Measurements from ENCODE around the gene NBPF4.

NBPF4 gene

GRCh38 chr1:108193333-108193732 is 50.5 kb downstream of the NBPF4 start:
- Histone ChIP-seq H3K9me3 (ENCODE audit: control insufficient read depth in 2 of 2, low read length in 2 of 2) (no peaks in the 10 kb centered on the region), H3K9ac (ENCODE audit: low read depth in 1 of 2, low read length in 2 of 2) (no peak overlapping the region), H3K4me1 (ENCODE audit: control insufficient read depth in 2 of 2, insufficient read depth in 2 of 2, low read length in 2 of 2) (no peaks in the 10 kb centered on the region), H3K4me3 (ENCODE audit: low read length in 2 of 2) (no peak overlapping the region), H3K27me3 (ENCODE audit: control insufficient read depth in 2 of 2, insufficient read depth in 2 of 2, low read length in 2 of 2) (no peaks in the 10 kb centered on the region), H3K36me3 (ENCODE audit: control insufficient read depth in 2 of 2, insufficient read depth in 2 of 2, low read length in 2 of 2) (peaks cover 28 to 35% of the 10 kb centered on the region in 2 donors), H3K27ac (ENCODE audit: low read depth in 2 of 2, low read length in 2 of 2) (no peak overlapping the region)

GRCh38 chr1:108192581-108192980 is 51.3 kb downstream of the NBPF4 start:
- H3K4me3 ChIP-seq (ENCODE audit: low read length in 2 of 2): no peak overlapping the region
- no peaks in the 10 kb centered on the region for H3K9me3 ChIP-seq (ENCODE audit: control insufficient read depth in 2 of 2, low read length in 2 of 2)
- no peaks in the 10 kb centered on the region for H3K27me3 ChIP-seq (ENCODE audit: control insufficient read depth in 2 of 2, insufficient read depth in 2 of 2, low read length in 2 of 2)
- peaks cover 28 to 33% of the 10 kb centered on the region in 2 donors for H3K36me3 ChIP-seq (ENCODE audit: control insufficient read depth in 2 of 2, insufficient read depth in 2 of 2, low read length in 2 of 2)
- no peak overlapping the region for H3K9ac ChIP-seq (ENCODE audit: low read depth in 1 of 2, low read length in 2 of 2)
- H3K27ac ChIP-seq (ENCODE audit: low read depth in 2 of 2, low read length in 2 of 2): no peak overlapping the region
- no peaks in the 10 kb centered on the region for H3K4me1 ChIP-seq (ENCODE audit: control insufficient read depth in 2 of 2, insufficient read depth in 2 of 2, low read length in 2 of 2)

- Histone ChIP-seq H3K9ac (ENCODE audit: low read depth in 1 of 2, low read length in 2 of 2) (no peak overlapping the region), H3K27me3 (ENCODE audit: control insufficient read depth in 2 of 2, insufficient read depth in 2 of 2, low read length in 2 of 2) (no peaks in the 10 kb centered on the region), H3K4me1 (ENCODE audit: control insufficient read depth in 2 of 2, insufficient read depth in 2 of 2, low read length in 2 of 2) (no peaks in the 10 kb centered on the region), H3K9me3 (ENCODE audit: control insufficient read depth in 2 of 2, low read length in 2 of 2) (no peaks in the 10 kb centered on the region), H3K27ac (ENCODE audit: low read depth in 2 of 2, low read length in 2 of 2) (no peak overlapping the region), H3K36me3 (ENCODE audit: control insufficient read depth in 2 of 2, insufficient read depth in 2 of 2, low read length in 2 of 2) (peaks cover 25 to 28% of the 10 kb centered on the region in 2 donors), H3K4me3 (ENCODE audit: low read length in 2 of 2) (no peak overlapping the region)
Measured at GRCh38 chr1:108190686-108191416, 53.0 kb downstream of the NBPF4 start.

GRCh38 chr1:108190001-108190634 is 53.8 kb downstream of the NBPF4 start:
- Histone ChIP-seq H3K27me3 (ENCODE audit: control insufficient read depth in 2 of 2, insufficient read depth in 2 of 2, low read length in 2 of 2) (no peaks in the 10 kb centered on the region), H3K36me3 (ENCODE audit: control insufficient read depth in 2 of 2, insufficient read depth in 2 of 2, low read length in 2 of 2) (peaks cover 23 to 26% of the 10 kb centered on the region in 2 donors), H3K9me3 (ENCODE audit: control insufficient read depth in 2 of 2, low read length in 2 of 2) (no peaks in the 10 kb centered on the region), H3K4me1 (ENCODE audit: control insufficient read depth in 2 of 2, insufficient read depth in 2 of 2, low read length in 2 of 2) (no peaks in the 10 kb centered on the region), H3K4me3 (ENCODE audit: low read length in 2 of 2) (no peak overlapping the region), H3K27ac (ENCODE audit: low read depth in 2 of 2, low read length in 2 of 2) (no peak overlapping the region), H3K9ac (ENCODE audit: low read depth in 1 of 2, low read length in 2 of 2) (no peak overlapping the region)

- Histone ChIP-seq H3K27ac (ENCODE audit: low read depth in 2 of 2, low read length in 2 of 2) (no peak overlapping the region), H3K9ac (ENCODE audit: low read depth in 1 of 2, low read length in 2 of 2) (no peak overlapping the region), H3K4me3 (ENCODE audit: low read length in 2 of 2) (no peak overlapping the region), H3K27me3 (ENCODE audit: control insufficient read depth in 2 of 2, insufficient read depth in 2 of 2, low read length in 2 of 2) (no peaks in the 10 kb centered on the region), H3K4me1 (ENCODE audit: control insufficient read depth in 2 of 2, insufficient read depth in 2 of 2, low read length in 2 of 2) (no peaks in the 10 kb centered on the region), H3K9me3 (ENCODE audit: control insufficient read depth in 2 of 2, low read length in 2 of 2) (no peaks in the 10 kb centered on the region), H3K36me3 (ENCODE audit: control insufficient read depth in 2 of 2, insufficient read depth in 2 of 2, low read length in 2 of 2) (peaks cover 24 to 29% of the 10 kb centered on the region in 2 donors)
Measured at GRCh38 chr1:108188801-108189200, 55.1 kb downstream of the NBPF4 start.

GRCh38 chr1:108182959-108183700 is 60.7 kb downstream of the NBPF4 start:
- H3K4me3 ChIP-seq (ENCODE audit: low read length in 2 of 2): no peak overlapping the region
- H3K9me3 ChIP-seq (ENCODE audit: control insufficient read depth in 2 of 2, low read length in 2 of 2): peaks cover 0 to 2% of the 10 kb centered on the region in 2 donors
- no peak overlapping the region for H3K27ac ChIP-seq (ENCODE audit: low read depth in 2 of 2, low read length in 2 of 2)
- no peaks in the 10 kb centered on the region for H3K27me3 ChIP-seq (ENCODE audit: control insufficient read depth in 2 of 2, insufficient read depth in 2 of 2, low read length in 2 of 2)
- peaks cover 0 to 6% of the 10 kb centered on the region in 2 donors for H3K4me1 ChIP-seq (ENCODE audit: control insufficient read depth in 2 of 2, insufficient read depth in 2 of 2, low read length in 2 of 2)
- peaks cover 18 to 27% of the 10 kb centered on the region in 2 donors for H3K36me3 ChIP-seq (ENCODE audit: control insufficient read depth in 2 of 2, insufficient read depth in 2 of 2, low read length in 2 of 2)
- no peak overlapping the region for H3K9ac ChIP-seq (ENCODE audit: low read depth in 1 of 2, low read length in 2 of 2)

GRCh38 chr1:108179018-108179417 is 64.9 kb downstream of the NBPF4 start:
- Histone ChIP-seq H3K27ac (ENCODE audit: low read depth in 2 of 2, low read length in 2 of 2) (no peak overlapping the region), H3K9ac (ENCODE audit: low read depth in 1 of 2, low read length in 2 of 2) (no peak overlapping the region), H3K27me3 (ENCODE audit: control insufficient read depth in 2 of 2, insufficient read depth in 2 of 2, low read length in 2 of 2) (no peaks in the 10 kb centered on the region), H3K4me1 (ENCODE audit: control insufficient read depth in 2 of 2, insufficient read depth in 2 of 2, low read length in 2 of 2) (peaks cover 0 to 6% of the 10 kb centered on the region in 2 donors), H3K36me3 (ENCODE audit: control insufficient read depth in 2 of 2, insufficient read depth in 2 of 2, low read length in 2 of 2) (peaks cover 29 to 34% of the 10 kb centered on the region in 2 donors), H3K4me3 (ENCODE audit: low read length in 2 of 2) (no peak overlapping the region), H3K9me3 (ENCODE audit: control insufficient read depth in 2 of 2, low read length in 2 of 2) (peaks cover 0 to 10% of the 10 kb centered on the region in 2 donors)

Data from mucosa of rectum (tissue), 2 donors.